Activated CD4-positive, alpha-beta T cell treated with anti-CD3 and anti-CD28 coated beads, Interleukin-2, amount 50 U/mL, for 1 hour (primary cell): ENCODE measurements around the gene GALNT5.
"Not testable (repeated sequence)": the region's sequence is repeated elsewhere in the genome, so short reads cannot be mapped to it uniquely, and the experiment has no call there.

Source experiments
- DNase-seq: peaks from one replicate; pipeline ENCODE4 v3.0.0-alpha.2; 2020

Gene GALNT5

GRCh38 chr2:157329524-157329923 lies 72.0 kb downstream of the GALNT5 start:
- DNase-seq: no peak

GRCh38 chr2:157333304-157334047 lies 76.0 kb downstream of the GALNT5 start:
- no peak for DNase-seq

GRCh38 chr2:157334335-157334734 lies 76.8 kb downstream of the GALNT5 start:
- DNase-seq: no peak

GRCh38 chr2:157334797-157335196 lies 77.3 kb downstream of the GALNT5 start:
- DNase-seq: no peak

- peak; percentile 34 for DNase-seq
Measured at GRCh38 chr2:157336137-157337010, 78.9 kb downstream of the GALNT5 start.

- DNase-seq: peak; percentile 8
Measured at GRCh38 chr2:157337978-157338377, 80.5 kb downstream of the GALNT5 start.

GRCh38 chr2:157339965-157340655 lies 82.6 kb downstream of the GALNT5 start:
- no peak for DNase-seq

GRCh38 chr2:157341381-157341780 lies 83.9 kb downstream of the GALNT5 start:
- not testable (repeated sequence) for DNase-seq

- no peak for DNase-seq
Measured at GRCh38 chr2:157345647-157346389, 88.3 kb downstream of the GALNT5 start.

- DNase-seq: no peak
Measured at GRCh38 chr2:157348291-157348921, 90.9 kb downstream of the GALNT5 start.

GRCh38 chr2:157349949-157350515 lies 92.5 kb downstream of the GALNT5 start:
- DNase-seq: no peak

- no peak for DNase-seq
Measured at GRCh38 chr2:157355618-157356017, 98.1 kb downstream of the GALNT5 start.

- no peak for DNase-seq
Measured at GRCh38 chr2:157359628-157360027, 102.1 kb downstream of the GALNT5 start.

GRCh38 chr2:157361526-157361925 lies 104.0 kb downstream of the GALNT5 start:
- DNase-seq: no peak

GRCh38 chr2:157362627-157363026 lies 105.1 kb downstream of the GALNT5 start:
- no peak for DNase-seq

- DNase-seq: no peak
Measured at GRCh38 chr2:157363612-157364101, 106.2 kb downstream of the GALNT5 start.
